Pulmonary artery endothelial cell (primary cell): ENCODE data around the gene LRRK1. TPM values are rescaled to one million over a fixed set of nuclear protein-coding genes. Genes with fewer than 3 reads are reported as not detected.

ENCODE experiments used
- DNase-seq: peaks from one replicate; pipeline ENCODE4 v3.0.0-alpha.2; 2011; ENCODE audit warnings: low read depth, low spot score
- total RNA-seq: library from RNA; depleted of rRNA; stranded (reverse); fragments of >200 nt; gene quantifications from 2 replicates; pipeline ENCODE4 v1.2.3, GENCODE V29; 2014

LRRK1 gene
- total RNA-seq, 1 donor from 2014 or later = 6.3 TPM

GRCh38 chr15:100931143-100931890, 12.2 kb downstream of the LRRK1 start:
- no peak for DNase-seq

GRCh38 chr15:100932676-100933348, 13.7 kb downstream of the LRRK1 start:
- no peak for DNase-seq

GRCh38 chr15:100934166-100934565, 15.0 kb downstream of the LRRK1 start:
- DNase-seq = no peak

- DNase-seq = no peak
Measured at GRCh38 chr15:100934726-100935125, 15.6 kb downstream of the LRRK1 start.

DNA sequence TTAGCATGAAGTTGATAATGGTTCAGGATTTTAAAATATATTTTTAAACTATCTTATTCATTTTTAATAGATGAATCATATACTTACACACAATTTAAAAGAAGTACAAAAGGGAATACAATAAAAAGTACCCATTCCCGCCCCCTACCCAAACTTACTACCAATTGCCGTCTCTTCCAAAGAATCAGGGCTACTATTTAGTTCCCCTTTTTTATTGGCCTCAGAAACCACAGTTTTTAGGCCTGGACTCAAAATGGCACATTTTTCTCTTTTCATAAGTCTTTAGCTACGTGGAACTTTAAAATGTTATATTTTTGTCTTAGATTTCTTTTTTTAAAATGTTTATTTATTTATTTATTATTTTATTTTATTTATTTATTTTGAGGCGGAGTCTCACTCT, 18.0 kb downstream of the LRRK1 start:
- DNase-seq = no peak

- DNase-seq = no peak
Measured at GRCh38 chr15:100939791-100940190, 20.6 kb downstream of the LRRK1 start.

GRCh38 chr15:100940767-100941379, 21.7 kb downstream of the LRRK1 start:
- DNase-seq = no peak

- DNase-seq = no peak
Measured at GRCh38 chr15:100941536-100941935, 22.4 kb downstream of the LRRK1 start.

- no peak for DNase-seq
Measured at GRCh38 chr15:100942656-100943425, 23.7 kb downstream of the LRRK1 start.

GRCh38 chr15:100944244-100944895, 25.2 kb downstream of the LRRK1 start:
- DNase-seq = no peak

GRCh38 chr15:100944986-100945385, 25.8 kb downstream of the LRRK1 start:
- DNase-seq = no peak

- DNase-seq = no peak
Measured at GRCh38 chr15:100947760-100948429, 28.7 kb downstream of the LRRK1 start.

DNA sequence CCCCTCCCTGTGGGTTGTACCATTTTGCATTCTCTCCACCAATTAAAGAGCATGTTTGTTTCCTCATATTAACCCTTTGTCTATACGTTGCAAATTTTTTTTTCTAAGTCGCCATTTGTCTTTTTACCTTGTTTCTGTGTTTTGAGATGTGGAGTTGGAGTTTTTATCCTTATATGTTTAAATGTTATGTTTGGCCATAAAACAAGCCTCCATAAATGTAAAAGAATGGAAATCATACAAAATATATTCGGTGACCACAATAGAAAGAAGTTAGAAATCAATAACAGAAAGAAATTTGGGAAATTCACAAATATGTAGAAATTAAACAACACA, 29.2 kb downstream of the LRRK1 start:
- no peak for DNase-seq

- DNase-seq = no peak
Measured at GRCh38 chr15:100949691-100950090, 30.5 kb downstream of the LRRK1 start.

GRCh38 chr15:100951965-100952364, 32.8 kb downstream of the LRRK1 start:
- DNase-seq = no peak

DNA sequence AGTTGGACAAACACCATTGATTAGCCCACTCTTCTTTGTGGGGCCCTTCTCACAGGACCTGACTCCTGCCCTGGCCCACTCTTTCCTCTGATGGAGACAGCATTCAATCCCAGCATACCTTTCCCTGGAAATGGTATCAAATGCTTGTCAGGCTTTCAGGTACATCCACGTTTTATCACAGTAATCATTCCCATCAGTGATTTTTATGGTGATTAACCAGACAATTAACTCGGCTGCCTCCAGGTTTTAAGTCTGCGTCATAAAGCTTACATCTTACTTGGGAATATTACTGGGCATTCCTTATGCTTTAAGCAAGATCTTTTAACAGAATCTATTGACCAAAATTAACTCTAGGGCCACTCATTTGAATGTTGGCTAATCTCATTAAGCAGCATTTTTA, 33.4 kb downstream of the LRRK1 start:
- DNase-seq = no peak

DNA sequence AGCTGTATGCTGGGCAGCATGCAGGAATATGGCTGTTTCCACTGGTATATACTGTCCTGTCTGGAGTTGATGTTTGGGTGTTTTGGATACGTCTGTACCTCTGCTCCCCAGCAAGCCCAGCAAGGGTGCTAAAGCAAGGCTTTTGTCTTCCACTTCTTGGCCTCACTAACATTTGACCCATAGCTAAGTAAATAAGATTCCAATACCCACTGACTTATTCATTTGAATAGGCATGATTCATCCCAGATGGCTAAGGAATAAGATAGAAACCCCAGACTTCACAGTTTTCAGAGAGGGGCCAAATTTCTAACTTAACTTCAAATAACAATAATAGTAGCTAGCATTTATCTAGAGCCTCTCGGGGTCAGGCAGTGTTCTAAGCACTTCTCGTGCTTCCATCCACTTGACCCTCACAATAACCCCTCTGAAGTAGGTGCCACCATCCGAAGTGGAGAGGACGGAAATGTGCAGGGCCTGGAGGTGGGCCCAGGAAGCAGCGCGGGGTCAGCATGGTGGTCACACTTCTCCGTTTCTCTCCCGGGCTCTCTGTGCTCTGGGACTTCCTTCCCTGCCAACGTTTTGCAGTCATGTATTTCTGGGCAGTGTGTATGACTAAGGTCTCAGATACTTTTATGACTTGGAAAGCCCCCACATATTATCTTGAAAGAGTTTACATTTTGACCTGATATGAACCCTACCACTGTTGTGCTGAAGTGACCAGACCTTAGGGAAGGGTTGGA, 39.3 kb downstream of the LRRK1 start:
- no peak for DNase-seq

DNA sequence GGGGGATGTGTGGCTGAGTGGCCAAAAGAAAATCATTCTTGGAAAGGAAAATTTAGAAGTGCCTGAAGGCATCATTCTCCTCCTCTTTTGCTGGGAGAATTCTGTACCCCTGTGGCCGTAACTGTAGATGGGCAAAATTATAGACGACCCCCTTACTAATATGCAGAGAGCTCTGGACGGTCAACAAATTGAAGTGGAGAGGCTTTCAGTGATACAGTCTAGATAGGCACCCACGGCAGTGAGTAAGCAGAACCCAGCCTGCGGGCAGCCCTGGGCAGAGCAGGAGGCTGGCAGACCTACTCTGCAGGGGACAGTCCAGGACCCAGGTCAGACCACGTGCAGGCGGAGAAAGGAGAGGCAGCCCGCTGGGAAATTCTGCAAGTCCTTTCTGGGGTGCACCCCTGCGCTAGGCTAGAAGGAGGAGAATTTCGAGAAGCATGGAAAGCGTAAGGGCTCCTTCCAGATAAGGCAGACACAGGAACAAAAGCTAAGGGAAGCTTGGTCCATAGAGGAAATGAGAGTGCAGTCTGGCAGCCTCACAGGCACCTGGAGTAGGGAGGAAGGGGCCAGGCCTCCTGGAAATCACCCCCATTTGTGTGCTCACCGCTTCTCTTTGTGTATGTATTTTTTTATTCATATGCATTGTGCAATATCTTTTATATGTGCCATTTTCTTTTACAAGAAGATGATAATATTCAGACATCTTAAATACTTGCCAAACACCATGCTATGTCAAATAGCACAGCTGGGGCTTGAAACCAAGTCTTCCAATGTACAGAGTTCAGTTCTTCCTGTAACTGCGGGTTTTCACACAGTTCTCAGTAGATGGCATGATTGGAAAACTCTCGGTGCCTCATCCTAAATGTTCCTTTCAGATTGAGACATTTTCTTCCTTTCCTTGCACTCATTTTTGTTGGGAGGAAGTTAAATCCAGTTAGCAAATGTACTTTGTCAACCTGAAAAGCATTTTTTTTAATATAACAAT, 40.2 kb downstream of the LRRK1 start:
- DNase-seq = peak; percentile 20

DNA sequence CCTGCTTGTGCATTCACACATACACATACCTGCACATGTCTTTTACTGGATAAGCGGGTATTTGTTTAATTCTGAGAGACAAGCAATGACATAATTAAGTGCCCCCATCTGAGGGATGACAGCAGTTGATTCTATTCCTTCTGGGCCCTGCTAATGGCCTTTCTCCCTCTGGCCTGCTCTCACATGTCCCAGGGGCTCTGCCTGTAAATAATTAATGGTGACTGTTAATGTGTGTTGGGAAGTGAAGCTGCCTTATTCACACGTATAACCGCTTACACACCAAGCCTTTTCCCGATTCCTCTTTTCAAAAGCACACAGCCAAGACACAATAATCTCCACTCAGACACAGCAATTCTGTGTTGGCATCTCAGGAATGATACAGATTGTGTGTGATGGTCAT, 47.8 kb downstream of the LRRK1 start:
- no peak for DNase-seq
